ENCODE data around the gene CNGA1. TPM values are rescaled to one million over a fixed set of nuclear protein-coding genes. Genes with fewer than 3 reads are reported as not detected.

Gene CNGA1
- total RNA-seq (under 1 TPM; 0.50 to 0.77 (median 0.66) TPM), polyA plus RNA-seq (1 to 10 TPM in 1 of 3 donors, under 1 TPM in 2; 0.15 to 1.1 (median 0.38) TPM)
- long read RNA-seq, donor 1, partial matches to known transcripts: 0 of 2 reads
- long read RNA-seq, donor 1, other reads (novel, unspliced or antisense): 2 of 2 reads
- long read RNA-seq, donor 2, partial matches to known transcripts: 0 of 1 reads
- long read RNA-seq, donor 2, other reads (novel, unspliced or antisense): 0 of 1 reads

- peak; percentile 97 to 98 (median 98) for ATAC-seq
- H3K4me1 ChIP-seq: no peaks in the 10 kb centered on the region
- peak within 1 kb of the TSS; percentile 84 for H3K27ac ChIP-seq
- peak; percentile 38 for TF ChIP-seq CTCF (IDR thresholded peaks at IDR 0.05)
- intact Hi-C loops (cut with DNase I): loop anchor here in 1 of 2 donors (5.0 kb wide), 1 partner anchor 71 kb away; no protein-coding TSS in a partner anchor
- no peaks in the 10 kb centered on the region for H3K36me3 ChIP-seq (ENCODE audit: insufficient read depth in 1 of 2, low read depth in 1 of 2)
- H3K4me3 ChIP-seq: peak within 1 kb of the TSS; percentile 87
- no peaks in the 10 kb centered on the region for H3K9me3 ChIP-seq
- H3K27me3 ChIP-seq (ENCODE audit: insufficient read depth in 3 of 3, low read length in 2 of 3): no peaks in the 10 kb centered on the region
- 1 to 2% (median 1%) methylated on average over 54 to 60 of the region's 60 CpGs for WGBS, 3 donors
- DNase-seq: peak; percentile 72 to 84
Measured at GRCh38 chr4:48016141-48017107, at the start of gene CNGA1, which contains the start of gene NIPAL1. CNGA1 (minus strand) TSS chr4:48016681; CDS start chr4:47952689, 63,992 bp downstream. NIPAL1 (plus strand) TSS chr4:48016772; CDS start chr4:48016840, 68 bp downstream.

- peaks cover 3% of the 10 kb centered on the region for H3K9me3 ChIP-seq
- no peaks in the 10 kb centered on the region for H3K36me3 ChIP-seq (ENCODE audit: insufficient read depth in 1 of 2, low read depth in 1 of 2)
- no peak overlapping the region for H3K27ac ChIP-seq
- H3K4me3 ChIP-seq: no peak overlapping the region
- intact Hi-C loops (cut with DNase I): no loop called here
- no peaks in the 10 kb centered on the region for H3K27me3 ChIP-seq (ENCODE audit: insufficient read depth in 3 of 3, low read length in 2 of 3)
- no peak for TF ChIP-seq CTCF (IDR thresholded peaks at IDR 0.05)
- no peak for DNase-seq
- 94 to 100% (median 95%) methylated on average over 1 of the region's 1 CpG for WGBS, 3 donors
- no peak for ATAC-seq
- H3K4me1 ChIP-seq: no peaks in the 10 kb centered on the region
Measured at GRCh38 chr4:48065587-48066052, 49.1 kb upstream of the CNGA1 start.

- ATAC-seq (no peak), DNase-seq (no peak)
- H3K27me3 ChIP-seq (ENCODE audit: insufficient read depth in 3 of 3, low read length in 2 of 3): no peaks in the 10 kb centered on the region
- intact Hi-C loops (cut with DNase I): no loop called here
- no peak overlapping the region for H3K4me3 ChIP-seq
- 76 to 87% (median 82%) methylated on average over 3 of the region's 3 CpGs for WGBS, 3 donors
- no peak for TF ChIP-seq CTCF (IDR thresholded peaks at IDR 0.05)
- H3K9me3 ChIP-seq: peaks cover 3% of the 10 kb centered on the region
- H3K4me1 ChIP-seq: no peaks in the 10 kb centered on the region
- H3K27ac ChIP-seq: no peak overlapping the region
- H3K36me3 ChIP-seq (ENCODE audit: insufficient read depth in 1 of 2, low read depth in 1 of 2): no peaks in the 10 kb centered on the region
Measured at GRCh38 chr4:48064349-48064748, 47.9 kb upstream of the CNGA1 start.

GRCh38 chr4:48058617-48059530, 42.4 kb upstream of the CNGA1 start:
- H3K4me3 ChIP-seq: no peak overlapping the region
- no peak for TF ChIP-seq CTCF (IDR thresholded peaks at IDR 0.05)
- 77 to 85% (median 82%) methylated on average over 5 of the region's 5 CpGs for WGBS, 3 donors
- peaks cover 3% of the 10 kb centered on the region for H3K9me3 ChIP-seq
- ATAC-seq: no peak
- H3K4me1 ChIP-seq: no peaks in the 10 kb centered on the region
- H3K36me3 ChIP-seq (ENCODE audit: insufficient read depth in 1 of 2, low read depth in 1 of 2): no peaks in the 10 kb centered on the region
- no peak overlapping the region for H3K27ac ChIP-seq
- DNase-seq: no peak
- intact Hi-C loops (cut with DNase I): no loop called here
- H3K27me3 ChIP-seq (ENCODE audit: insufficient read depth in 3 of 3, low read length in 2 of 3): no peaks in the 10 kb centered on the region

Measured in psoas muscle (tissue), 8 donors.